Natural killer cell (primary cell): Measurements from ENCODE around the gene TLR9. TPM values are rescaled to one million over a fixed set of nuclear protein-coding genes. Genes with fewer than 3 reads are reported as not detected.

Source experiments
- ATAC-seq, 3 donors: fragments of 150-1000 bp in 2 of 3; fragments of 200-7000 bp in 1 of 3; cut with Tn5 transposase; 1 replicate in 1 of 3; 2 replicates in 2 of 3; pipeline ENCODE4 v1.10.0; 2021; ENCODE audit warnings: mild to moderate bottlenecking in 2 of 3, moderate library complexity in 2 of 3
- DNase-seq, 2 donors: peaks; one replicate each; pipeline versions ENCODE4 v3.0.0 to v3.0.0-alpha.2; 2013 to 2021; ENCODE audit warnings: mixed read lengths in 1 of 2
- H3K27ac ChIP-seq: one replicate; pipeline ENCODE4 v1.5.1; 2013; ENCODE audit warnings: mild to moderate bottlenecking, low read length
- H3K27me3 ChIP-seq: one replicate; pipeline ENCODE4 v1.6.1; 2013; ENCODE audit warnings: low read length; ENCODE audit not compliant: control insufficient read depth, insufficient read depth
- H3K36me3 ChIP-seq: one replicate; pipeline ENCODE4 v1.6.1; 2013; ENCODE audit warnings: low read length; ENCODE audit not compliant: control insufficient read depth, insufficient read depth
- H3K4me1 ChIP-seq: one replicate; pipeline ENCODE4 v1.6.1; 2013; ENCODE audit warnings: low read length; ENCODE audit not compliant: control insufficient read depth, insufficient read depth
- H3K4me3 ChIP-seq: one replicate; pipeline ENCODE4 v1.5.1; 2013; ENCODE audit warnings: low read length
- H3K9me3 ChIP-seq: one replicate; pipeline ENCODE4 v1.6.1; 2013; ENCODE audit warnings: low read length; ENCODE audit not compliant: control insufficient read depth, insufficient read depth
- H3K27ac Mint-ChIP-seq, 2 donors: one replicate each; pipeline ENCODE4 v1.8.0; 2022; ENCODE audit warnings: mild to moderate bottlenecking in 2 of 2, mixed read lengths in 2 of 2, moderate library complexity in 1 of 2
- H3K27me3 Mint-ChIP-seq, 2 donors: one replicate each; pipeline ENCODE4 v1.8.0; 2022; ENCODE audit warnings: low read depth in 2 of 2, mixed read lengths in 2 of 2
- H3K36me3 Mint-ChIP-seq: one replicate; pipeline ENCODE4 v1.8.0; 2022; ENCODE audit warnings: mixed read lengths
- H3K4me1 Mint-ChIP-seq, 2 donors: one replicate each; pipeline ENCODE4 v1.8.0; 2022; ENCODE audit warnings: mixed read lengths in 2 of 2
- H3K4me3 Mint-ChIP-seq: one replicate; pipeline ENCODE4 v1.8.0; 2022; ENCODE audit warnings: mild to moderate bottlenecking, moderate library complexity, mixed read lengths
- H3K9me3 Mint-ChIP-seq, 2 donors: one replicate each; pipeline ENCODE4 v1.8.0; 2022; ENCODE audit warnings: mixed read lengths in 2 of 2
- WGBS: methylation state at CpG from one replicate; pipeline ENCODE4 v1.1.7; 2013; ENCODE audit warnings: missing lambda C conversion rate; ENCODE audit not compliant: insufficient coverage; 5-methylcytosine and 5-hydroxymethylcytosine counted together
- intact Hi-C: fragments of 100-400 bp; cut with micrococcal nuclease; formaldehyde crosslinking; loops from one replicate; pipeline ENCODE4 v1.14.2; 2022
- total RNA-seq, 4 donors: library from RNA; stranded (reverse); fragments of 120-200 nt in 1 of 4; gene quantifications; one replicate each; pipeline versions ENCODE4 v1.2.3 to v1.2.4, GENCODE V29; 2013 to 2022
- TF ChIP-seq, protein P1 (sequence below): fragments of 200-600 bp; IDR thresholded peaks from one replicate; pipeline ENCODE4 v1.8.0; 2022; ENCODE audit warnings: antibody characterized with exemption

The TLR9 gene
- total RNA-seq, 3 donors from 2014 or later (not counting 1 experiment from before 2014, with no cell fraction given), result 0.20 to 0.21 TPM; not detected in 1

DNA sequence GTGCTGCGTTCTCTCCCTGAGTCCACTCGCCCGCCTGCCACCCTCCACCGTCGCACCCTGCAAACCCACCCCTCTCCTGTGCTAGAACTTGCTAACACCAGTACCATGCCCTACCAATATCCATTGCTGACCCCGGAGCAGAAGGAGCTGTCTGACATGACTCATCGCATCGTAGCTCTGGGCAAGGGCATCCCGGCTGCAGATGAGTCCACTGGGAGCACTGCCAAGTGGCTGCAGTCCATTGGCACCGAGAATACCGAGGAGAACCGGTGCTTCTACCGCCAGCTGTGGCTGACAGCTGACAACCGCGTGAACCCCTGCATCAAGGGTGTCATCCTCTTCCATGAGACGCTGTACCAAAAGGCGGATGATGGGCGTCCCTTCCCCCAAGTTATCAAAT is 32.4 kb downstream of the TLR9 start:
- intact Hi-C loops, result no loop called here
- H3K27ac ChIP-seq, result no peak overlapping the region
- Mint-ChIP-seq H3K4me3 (no peak overlapping the region), H3K27ac (no peak overlapping the region), H3K9me3 (no peaks in the 10 kb centered on the region), H3K27me3 (no peaks in the 10 kb centered on the region), H3K36me3 (no peaks in the 10 kb centered on the region), H3K4me1 (peaks cover 7 to 13% of the 10 kb centered on the region in 2 donors)
- WGBS, result 95% methylated on average over 18 of the region's 18 CpGs
- TF ChIP-seq, protein P1, sequence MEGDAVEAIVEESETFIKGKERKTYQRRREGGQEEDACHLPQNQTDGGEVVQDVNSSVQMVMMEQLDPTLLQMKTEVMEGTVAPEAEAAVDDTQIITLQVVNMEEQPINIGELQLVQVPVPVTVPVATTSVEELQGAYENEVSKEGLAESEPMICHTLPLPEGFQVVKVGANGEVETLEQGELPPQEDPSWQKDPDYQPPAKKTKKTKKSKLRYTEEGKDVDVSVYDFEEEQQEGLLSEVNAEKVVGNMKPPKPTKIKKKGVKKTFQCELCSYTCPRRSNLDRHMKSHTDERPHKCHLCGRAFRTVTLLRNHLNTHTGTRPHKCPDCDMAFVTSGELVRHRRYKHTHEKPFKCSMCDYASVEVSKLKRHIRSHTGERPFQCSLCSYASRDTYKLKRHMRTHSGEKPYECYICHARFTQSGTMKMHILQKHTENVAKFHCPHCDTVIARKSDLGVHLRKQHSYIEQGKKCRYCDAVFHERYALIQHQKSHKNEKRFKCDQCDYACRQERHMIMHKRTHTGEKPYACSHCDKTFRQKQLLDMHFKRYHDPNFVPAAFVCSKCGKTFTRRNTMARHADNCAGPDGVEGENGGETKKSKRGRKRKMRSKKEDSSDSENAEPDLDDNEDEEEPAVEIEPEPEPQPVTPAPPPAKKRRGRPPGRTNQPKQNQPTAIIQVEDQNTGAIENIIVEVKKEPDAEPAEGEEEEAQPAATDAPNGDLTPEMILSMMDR, result no peak
- no peak for ATAC-seq
- no peaks in the 10 kb centered on the region for H3K36me3 ChIP-seq
- no peak for DNase-seq
- no peak overlapping the region for H3K4me3 ChIP-seq
- H3K9me3 ChIP-seq, result no peaks in the 10 kb centered on the region
- no peaks in the 10 kb centered on the region for H3K27me3 ChIP-seq
- peaks cover 11% of the 10 kb centered on the region for H3K4me1 ChIP-seq

DNA sequence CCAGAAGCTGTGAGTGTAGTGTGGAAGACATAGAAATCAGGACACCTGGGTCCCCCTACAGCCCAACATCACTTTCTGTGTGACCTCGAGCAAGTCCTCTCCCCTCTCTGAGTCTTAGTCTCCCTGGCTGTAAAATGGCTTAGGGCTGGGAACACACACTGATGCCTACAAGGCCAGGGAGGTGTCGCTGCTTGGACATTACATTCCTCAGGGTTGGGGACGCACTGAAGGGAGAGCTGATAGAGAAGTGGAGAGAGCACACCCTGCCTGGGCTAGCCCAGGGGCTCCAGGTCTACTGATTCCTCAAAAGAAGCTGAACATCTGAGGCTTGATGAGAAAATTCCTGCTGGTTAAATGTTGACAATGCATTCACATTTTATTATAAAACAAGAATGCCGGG is 33.8 kb downstream of the TLR9 start:
- Histone ChIP-seq H3K4me3 (no peak overlapping the region), H3K27ac (no peak overlapping the region), H3K9me3 (no peaks in the 10 kb centered on the region), H3K4me1 (no peaks in the 10 kb centered on the region), H3K27me3 (no peaks in the 10 kb centered on the region), H3K36me3 (no peaks in the 10 kb centered on the region)
- H3K27me3 Mint-ChIP-seq, result no peaks in the 10 kb centered on the region
- 96% methylated on average over 3 of the region's 4 CpGs for WGBS
- H3K4me1 Mint-ChIP-seq, result peaks cover 0 to 5% of the 10 kb centered on the region in 2 donors
- intact Hi-C loops, result no loop called here
- no peak overlapping the region for H3K4me3 Mint-ChIP-seq
- H3K36me3 Mint-ChIP-seq, result no peaks in the 10 kb centered on the region
- H3K9me3 Mint-ChIP-seq, result no peaks in the 10 kb centered on the region
- TF ChIP-seq, protein P1, result no peak
- no peak for ATAC-seq
- no peak overlapping the region for H3K27ac Mint-ChIP-seq
- no peak for DNase-seq

DNA sequence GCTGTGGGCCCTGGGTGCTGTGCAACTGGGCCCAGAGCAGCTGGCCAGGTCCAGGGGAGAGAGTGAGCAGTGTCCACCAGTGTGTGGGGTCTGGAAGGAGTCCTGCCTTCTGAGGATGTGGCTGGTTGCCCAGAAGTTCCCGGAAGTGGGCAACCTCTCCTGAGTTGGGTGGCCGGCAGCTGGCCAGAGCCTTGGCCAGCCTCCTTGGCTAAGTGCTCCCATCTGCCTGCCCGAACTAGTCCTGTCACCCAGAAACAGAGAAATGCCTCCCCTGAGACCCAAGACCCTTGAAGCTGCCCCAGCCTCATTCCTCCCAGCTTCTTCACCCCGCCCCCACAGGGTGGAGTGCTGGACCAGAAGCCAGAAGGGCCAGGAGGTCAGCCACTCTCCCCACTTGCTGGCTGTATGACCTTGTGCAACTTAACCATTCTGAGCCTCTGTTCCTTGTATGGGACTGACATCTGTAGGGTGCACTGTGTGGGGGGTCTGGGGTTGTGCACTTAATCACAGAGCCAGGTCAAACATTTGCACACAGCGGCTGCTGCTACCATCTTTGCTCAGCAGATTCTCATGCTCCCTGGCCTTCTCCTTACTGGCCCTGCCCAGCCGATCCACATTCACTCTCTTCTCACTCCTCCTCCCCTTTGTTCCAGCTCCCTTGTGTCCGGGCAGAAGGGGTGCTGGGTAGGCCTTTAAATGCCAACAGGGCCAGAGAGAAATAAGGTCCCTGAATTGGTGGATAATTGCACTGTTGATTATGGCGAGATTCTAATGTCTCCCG is 35.0 kb downstream of the TLR9 start:
- ATAC-seq (no peak), DNase-seq (no peak)
- Mint-ChIP-seq H3K9me3 (no peaks in the 10 kb centered on the region), H3K36me3 (no peaks in the 10 kb centered on the region), H3K27me3 (no peaks in the 10 kb centered on the region), H3K27ac (no peak overlapping the region), H3K4me1 (no peaks in the 10 kb centered on the region), H3K4me3 (no peak overlapping the region)
- intact Hi-C loops, result no loop called here
- no peaks in the 10 kb centered on the region for H3K9me3 ChIP-seq
- no peak overlapping the region for H3K4me3 ChIP-seq
- WGBS, result 93% methylated on average over 9 of the region's 9 CpGs
- TF ChIP-seq, protein P1, result no peak
- no peaks in the 10 kb centered on the region for H3K27me3 ChIP-seq
- no peak overlapping the region for H3K27ac ChIP-seq
- no peaks in the 10 kb centered on the region for H3K36me3 ChIP-seq
- H3K4me1 ChIP-seq, result no peaks in the 10 kb centered on the region

DNA sequence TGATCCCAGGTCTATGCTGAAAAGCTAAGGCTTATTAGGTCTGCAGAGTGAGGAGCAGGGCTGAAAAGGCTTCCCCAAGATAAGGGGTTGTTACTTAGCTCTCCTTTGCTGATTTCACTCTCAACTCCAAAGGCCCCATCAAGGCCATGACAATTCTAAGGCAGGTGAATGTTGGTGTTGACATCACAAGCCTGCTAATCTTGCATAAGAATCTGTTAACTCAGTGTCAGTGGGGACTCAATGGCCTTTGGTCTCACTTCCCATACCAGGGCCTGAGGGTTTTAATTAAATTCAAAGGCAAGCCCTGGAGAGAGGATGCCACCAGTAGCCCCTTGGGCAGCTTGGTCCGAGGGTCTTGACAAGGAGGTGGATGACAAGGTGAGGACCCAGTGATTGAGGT is 36.9 kb downstream of the TLR9 start:
- intact Hi-C loops, result no loop called here
- WGBS, result 88% methylated on average over 1 of the region's 1 CpG
- H3K27ac Mint-ChIP-seq, result no peak overlapping the region
- H3K36me3 Mint-ChIP-seq, result no peaks in the 10 kb centered on the region
- Histone ChIP-seq H3K36me3 (no peaks in the 10 kb centered on the region), H3K9me3 (no peaks in the 10 kb centered on the region), H3K27ac (no peak overlapping the region), H3K27me3 (no peaks in the 10 kb centered on the region), H3K4me3 (no peak overlapping the region), H3K4me1 (peaks cover 10% of the 10 kb centered on the region)
- peaks cover 2 to 6% of the 10 kb centered on the region in 2 donors for H3K4me1 Mint-ChIP-seq
- ATAC-seq (no peak), DNase-seq (no peak)
- no peaks in the 10 kb centered on the region for H3K27me3 Mint-ChIP-seq
- no peak overlapping the region for H3K4me3 Mint-ChIP-seq
- TF ChIP-seq, protein P1, result no peak
- H3K9me3 Mint-ChIP-seq, result no peaks in the 10 kb centered on the region
